SJSA1 (cell line): ENCODE measurements around the gene SULT1C2. TPM values are rescaled to one million over a fixed set of nuclear protein-coding genes. Genes with fewer than 3 reads are reported as not detected.
"Not testable (repeated sequence)": the region's sequence is repeated elsewhere in the genome, so short reads cannot be mapped to it uniquely, and the experiment has no call there.

Source experiments
- DNase-seq, 2 experiments: peaks; one replicate each; pipeline ENCODE4 v3.0.0-alpha.2; 2015 to 2020; ENCODE audit warnings: low spot score in 2 of 2, low read depth in 1 of 2
- H3K27ac ChIP-seq: fragments of 250-450 bp; sonication (Bioruptor Pico); 2 replicates; pipeline ENCODE4 v1.5.1; 2020; ENCODE audit warnings: mild to moderate bottlenecking, moderate library complexity
- H3K27me3 ChIP-seq: fragments of 250-450 bp; sonication (Bioruptor Pico); replicated peaks from 2 replicates; pipeline ENCODE4 v1.5.1; 2020; ENCODE audit warnings: mild to moderate bottlenecking, moderate library complexity
- H3K36me3 ChIP-seq: fragments of 250-450 bp; sonication (Bioruptor Pico); 2 replicates; pipeline ENCODE4 v1.5.1; 2020; ENCODE audit warnings: mild to moderate bottlenecking
- H3K4me1 ChIP-seq: fragments of 250-450 bp; sonication (Bioruptor Pico); replicated peaks from 2 replicates; pipeline ENCODE4 v1.6.1; 2021; ENCODE audit warnings: mild to moderate bottlenecking
- H3K4me3 ChIP-seq: fragments of 250-450 bp; sonication (Bioruptor Pico); 2 replicates; pipeline ENCODE4 v1.5.1; 2020; ENCODE audit warnings: mild to moderate bottlenecking
- H3K9me3 ChIP-seq: fragments of 250-450 bp; sonication (Bioruptor Pico); replicated peaks from 2 replicates; pipeline ENCODE4 v1.5.1; 2020; ENCODE audit warnings: mild to moderate bottlenecking
- total RNA-seq: library from RNA; depleted of rRNA; stranded (reverse); fragments of >200 nt; shearing (Covaris generic); gene quantifications from 2 replicates; pipeline ENCODE4 v1.2.3, GENCODE V29; 2014; rRNA removed

Gene SULT1C2
- total RNA-seq, 1 experiment from 2014 or later = not detected

- H3K9me3 ChIP-seq = no peaks in the 10 kb centered on the region
- H3K36me3 ChIP-seq = no peaks in the 10 kb centered on the region
- no peak overlapping the region for H3K27ac ChIP-seq
- H3K27me3 ChIP-seq = no peaks in the 10 kb centered on the region
- no peak overlapping the region for H3K4me3 ChIP-seq
- H3K4me1 ChIP-seq = no peaks in the 10 kb centered on the region
- no peak for DNase-seq
These were observed 60.3 kb downstream of the SULT1C2 start for GRCh38 chr2:108348816-108349570.

GRCh38 chr2:108349571-108349928, 60.9 kb downstream of the SULT1C2 start:
- no peaks in the 10 kb centered on the region for H3K9me3 ChIP-seq
- no peak overlapping the region for H3K27ac ChIP-seq
- H3K27me3 ChIP-seq = no peaks in the 10 kb centered on the region
- H3K36me3 ChIP-seq = no peaks in the 10 kb centered on the region
- DNase-seq = no peak
- H3K4me1 ChIP-seq = no peaks in the 10 kb centered on the region
- H3K4me3 ChIP-seq = no peak overlapping the region

GRCh38 chr2:108351889-108352288, 63.2 kb downstream of the SULT1C2 start:
- Histone ChIP-seq H3K4me1 (no peaks in the 10 kb centered on the region), H3K27me3 (no peaks in the 10 kb centered on the region), H3K27ac (no peak overlapping the region), H3K9me3 (no peaks in the 10 kb centered on the region), H3K36me3 (no peaks in the 10 kb centered on the region), H3K4me3 (no peak overlapping the region)
- no peak for DNase-seq

GRCh38 chr2:108354136-108354535, 65.4 kb downstream of the SULT1C2 start:
- no peak overlapping the region for H3K4me3 ChIP-seq
- no peaks in the 10 kb centered on the region for H3K27me3 ChIP-seq
- no peak overlapping the region for H3K27ac ChIP-seq
- H3K36me3 ChIP-seq = no peaks in the 10 kb centered on the region
- DNase-seq = no peak
- no peaks in the 10 kb centered on the region for H3K9me3 ChIP-seq
- H3K4me1 ChIP-seq = no peaks in the 10 kb centered on the region

GRCh38 chr2:108355906-108356734, 67.4 kb downstream of the SULT1C2 start:
- Histone ChIP-seq H3K4me3 (no peak overlapping the region), H3K27ac (no peak overlapping the region)
- DNase-seq = no peak

GRCh38 chr2:108359336-108359735, 70.6 kb downstream of the SULT1C2 start:
- not testable (repeated sequence) for H3K27me3 ChIP-seq, DNase-seq, H3K9me3 ChIP-seq, H3K36me3 ChIP-seq, H3K27ac ChIP-seq, H3K4me3 ChIP-seq
- peaks cover 15% of the 10 kb centered on the region for H3K4me1 ChIP-seq

More at GRCh38 chr2:108355906-108356734, 67.4 kb downstream of the SULT1C2 start:
- Histone ChIP-seq H3K4me1 (no peaks in the 10 kb centered on the region), H3K27me3 (no peaks in the 10 kb centered on the region), H3K36me3 (no peaks in the 10 kb centered on the region), H3K9me3 (no peaks in the 10 kb centered on the region)

Other genes starting within 250 kb of the SULT1C2 start
- gene SULT1C3, start 48.9 kb upstream of the SULT1C2 start, total RNA-seq = not detected in 2 replicates
- gene SULT1C4, start 89.1 kb downstream of the SULT1C2 start, total RNA-seq = 0.25 and 1.7 TPM in 2 replicates
- 18.6 and 18.8 TPM in 2 replicates for gene GCC2, start 160.3 kb downstream of the SULT1C2 start, total RNA-seq
- 106 and 169 TPM in 2 replicates for gene LIMS1, start 245.6 kb downstream of the SULT1C2 start, total RNA-seq